Measurements from ENCODE around the gene CTNNA3. TPM values are rescaled to one million over a fixed set of nuclear protein-coding genes. Genes with fewer than 3 reads are reported as not detected.

CTNNA3 gene
- total RNA-seq, 2 donors from 2014 or later: under 0.01 to 0.33 TPM

DNA sequence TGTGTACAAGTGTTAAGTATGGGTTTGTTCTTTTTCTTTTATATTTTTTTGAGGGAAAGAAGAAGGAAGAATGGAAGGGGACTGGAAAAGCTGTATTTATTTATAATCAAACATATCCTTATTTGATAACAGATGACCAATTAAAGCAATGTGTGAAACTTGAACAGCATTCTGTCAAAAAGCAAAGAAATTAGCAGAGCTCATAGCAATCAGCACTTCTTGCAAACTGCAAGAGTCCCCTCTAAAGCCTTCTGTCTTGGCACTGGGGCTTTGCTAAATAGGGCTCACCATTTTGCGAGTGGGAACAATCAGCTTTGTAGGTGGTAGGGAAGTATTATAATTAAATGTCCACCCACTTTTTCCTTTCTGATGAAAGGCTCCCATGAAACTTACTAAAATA is 935.1 kb downstream of the CTNNA3 start:
- no peaks in the 10 kb centered on the region for H3K9me3 ChIP-seq
- DNase-seq: no peak
- intact Hi-C loops (cut with DNase I): no loop called here
- H3K27me3 ChIP-seq: no peaks in the 10 kb centered on the region
- no peak overlapping the region for H3K27ac ChIP-seq
- ATAC-seq: no peak
- TF ChIP-seq, protein P1, sequence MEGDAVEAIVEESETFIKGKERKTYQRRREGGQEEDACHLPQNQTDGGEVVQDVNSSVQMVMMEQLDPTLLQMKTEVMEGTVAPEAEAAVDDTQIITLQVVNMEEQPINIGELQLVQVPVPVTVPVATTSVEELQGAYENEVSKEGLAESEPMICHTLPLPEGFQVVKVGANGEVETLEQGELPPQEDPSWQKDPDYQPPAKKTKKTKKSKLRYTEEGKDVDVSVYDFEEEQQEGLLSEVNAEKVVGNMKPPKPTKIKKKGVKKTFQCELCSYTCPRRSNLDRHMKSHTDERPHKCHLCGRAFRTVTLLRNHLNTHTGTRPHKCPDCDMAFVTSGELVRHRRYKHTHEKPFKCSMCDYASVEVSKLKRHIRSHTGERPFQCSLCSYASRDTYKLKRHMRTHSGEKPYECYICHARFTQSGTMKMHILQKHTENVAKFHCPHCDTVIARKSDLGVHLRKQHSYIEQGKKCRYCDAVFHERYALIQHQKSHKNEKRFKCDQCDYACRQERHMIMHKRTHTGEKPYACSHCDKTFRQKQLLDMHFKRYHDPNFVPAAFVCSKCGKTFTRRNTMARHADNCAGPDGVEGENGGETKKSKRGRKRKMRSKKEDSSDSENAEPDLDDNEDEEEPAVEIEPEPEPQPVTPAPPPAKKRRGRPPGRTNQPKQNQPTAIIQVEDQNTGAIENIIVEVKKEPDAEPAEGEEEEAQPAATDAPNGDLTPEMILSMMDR (IDR thresholded peaks at IDR 0.05): no peak
- no peak for TF ChIP-seq POLR2A (IDR thresholded peaks at IDR 0.05)
- WGBS, 2 donors: 88 to 91% methylated on average over 1 of the region's 1 CpG
- no peaks in the 10 kb centered on the region for H3K4me1 ChIP-seq
- no peaks in the 10 kb centered on the region for H3K36me3 ChIP-seq (replicated peaks in 1 of 2; ENCODE audit: insufficient read depth in 1 of 2, low read depth in 2 of 2)
- no peak overlapping the region for H3K4me3 ChIP-seq

DNA sequence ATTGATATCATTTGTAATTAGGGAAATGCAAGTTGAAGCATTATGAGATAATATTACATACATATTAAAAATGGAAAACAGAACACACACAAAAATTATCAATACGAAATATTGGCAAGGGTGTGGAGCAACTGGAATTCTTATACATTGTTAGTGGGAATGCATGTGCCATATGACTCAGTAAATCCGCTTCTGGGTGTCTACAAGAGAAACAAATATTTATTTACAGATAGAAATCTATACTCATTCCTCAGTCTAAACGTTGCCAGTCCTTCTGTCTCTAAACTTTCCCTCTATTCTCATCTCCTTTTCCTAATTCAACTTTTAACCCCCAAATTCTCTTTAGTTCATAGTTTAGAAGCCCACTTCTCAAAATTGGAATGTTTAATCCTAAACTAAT is 940.5 kb downstream of the CTNNA3 start:
- intact Hi-C loops (cut with DNase I): no loop called here
- no peaks in the 10 kb centered on the region for H3K4me1 ChIP-seq
- DNase-seq (no peak), ATAC-seq (no peak)
- no peak for TF ChIP-seq POLR2A (IDR thresholded peaks at IDR 0.05)
- TF ChIP-seq, protein P1 (IDR thresholded peaks at IDR 0.05): no peak
- no peak overlapping the region for H3K4me3 ChIP-seq
- H3K9me3 ChIP-seq: no peaks in the 10 kb centered on the region
- H3K27me3 ChIP-seq: no peaks in the 10 kb centered on the region
- no peaks in the 10 kb centered on the region for H3K36me3 ChIP-seq (replicated peaks in 1 of 2; ENCODE audit: insufficient read depth in 1 of 2, low read depth in 2 of 2)
- WGBS, 2 donors: 26 to 37% methylated on average over 3 of the region's 3 CpGs
- no peak overlapping the region for H3K27ac ChIP-seq

DNA sequence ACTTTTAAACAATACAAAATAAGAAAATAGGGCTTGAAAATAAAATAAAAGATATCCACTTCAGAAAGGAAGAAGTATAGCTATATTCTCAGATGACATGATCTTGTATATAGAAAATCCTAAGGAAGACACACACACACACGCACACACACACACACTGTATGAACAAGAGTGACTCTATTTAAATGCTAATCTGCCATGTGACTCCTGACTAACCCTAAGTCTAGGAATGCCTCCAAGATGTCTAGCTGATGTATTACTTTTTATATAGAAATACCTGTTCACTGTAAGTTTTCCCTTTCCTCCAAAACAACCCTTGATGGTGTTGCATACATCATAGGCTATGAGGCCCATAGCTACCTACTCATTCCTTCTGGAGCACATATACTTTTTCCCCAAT is 943.3 kb downstream of the CTNNA3 start:
- no peak overlapping the region for H3K27ac ChIP-seq
- TF ChIP-seq, protein P1 (IDR thresholded peaks at IDR 0.05): no peak
- TF ChIP-seq POLR2A (IDR thresholded peaks at IDR 0.05): no peak
- DNase-seq: no peak
- WGBS, 2 donors: 85 to 89% methylated on average over 1 of the region's 1 CpG
- ATAC-seq: no peak
- intact Hi-C loops (cut with DNase I): no loop called here
- no peaks in the 10 kb centered on the region for H3K36me3 ChIP-seq (replicated peaks in 1 of 2; ENCODE audit: insufficient read depth in 1 of 2, low read depth in 2 of 2)
- no peak overlapping the region for H3K4me3 ChIP-seq
- no peaks in the 10 kb centered on the region for H3K27me3 ChIP-seq
- H3K4me1 ChIP-seq: no peaks in the 10 kb centered on the region
- no peaks in the 10 kb centered on the region for H3K9me3 ChIP-seq

DNA sequence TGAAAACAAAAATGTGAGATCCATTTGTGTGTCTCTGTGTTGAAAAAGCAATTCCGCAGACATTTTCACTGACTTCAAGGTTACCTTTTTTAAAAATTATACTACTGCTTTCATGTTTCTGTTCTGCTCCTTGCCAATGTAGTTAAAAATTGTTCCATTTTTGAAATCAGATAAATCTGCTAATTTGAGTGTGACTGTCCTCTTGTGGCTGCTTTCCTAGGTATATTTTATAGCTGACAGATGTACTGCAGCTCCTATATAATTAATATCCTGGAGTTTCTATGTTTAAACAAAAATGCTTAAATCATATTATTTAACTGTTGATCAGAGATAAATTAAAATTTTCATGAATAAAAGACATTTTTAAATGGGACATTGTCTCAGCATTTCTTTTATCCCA is 947.8 kb downstream of the CTNNA3 start:
- H3K36me3 ChIP-seq (replicated peaks in 1 of 2; ENCODE audit: insufficient read depth in 1 of 2, low read depth in 2 of 2): no peaks in the 10 kb centered on the region
- no peak for DNase-seq
- 60 to 61% methylated on average over 1 of the region's 1 CpG for WGBS, 2 donors
- ATAC-seq: no peak
- H3K9me3 ChIP-seq: no peaks in the 10 kb centered on the region
- intact Hi-C loops (cut with DNase I): no loop called here
- no peaks in the 10 kb centered on the region for H3K4me1 ChIP-seq
- H3K27me3 ChIP-seq: no peaks in the 10 kb centered on the region
- H3K4me3 ChIP-seq: no peak overlapping the region
- TF ChIP-seq, protein P1 (IDR thresholded peaks at IDR 0.05): no peak
- TF ChIP-seq POLR2A (IDR thresholded peaks at IDR 0.05): no peak
- no peak overlapping the region for H3K27ac ChIP-seq

DNA sequence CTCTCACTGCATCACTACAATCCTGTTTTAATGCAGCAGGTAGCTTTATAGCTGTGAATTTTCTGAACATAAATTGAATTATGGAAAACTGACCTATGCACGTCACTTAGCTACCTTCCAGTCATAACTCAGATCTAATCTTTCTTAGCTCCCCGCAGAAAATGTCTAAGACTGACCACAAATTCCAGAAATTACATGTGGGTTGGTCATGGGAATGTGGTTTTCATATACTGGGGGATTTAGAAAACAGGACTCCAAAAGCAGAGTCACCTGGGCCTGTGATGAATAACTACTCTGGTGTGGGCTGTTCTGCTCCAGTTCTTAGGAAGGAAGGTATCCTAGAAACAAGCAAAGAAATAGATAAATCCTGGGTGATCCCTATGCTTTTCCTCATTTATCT is 948.5 kb downstream of the CTNNA3 start:
- intact Hi-C loops (cut with DNase I): no loop called here
- H3K4me3 ChIP-seq: no peak overlapping the region
- DNase-seq: no peak
- H3K27ac ChIP-seq: no peak overlapping the region
- no peaks in the 10 kb centered on the region for H3K36me3 ChIP-seq (replicated peaks in 1 of 2; ENCODE audit: insufficient read depth in 1 of 2, low read depth in 2 of 2)
- H3K27me3 ChIP-seq: no peaks in the 10 kb centered on the region
- WGBS, 2 donors: 61 to 72% methylated on average over 2 of the region's 2 CpGs
- no peaks in the 10 kb centered on the region for H3K4me1 ChIP-seq
- no peak for ATAC-seq
- no peaks in the 10 kb centered on the region for H3K9me3 ChIP-seq
- TF ChIP-seq, protein P1 (IDR thresholded peaks at IDR 0.05): no peak
- no peak for TF ChIP-seq POLR2A (IDR thresholded peaks at IDR 0.05)
